GM12864 (cell line): Measurements from ENCODE around the gene ACTL8.

Source experiments
- DNase-seq: peaks from one replicate; pipeline ENCODE4 v3.0.0-alpha.2; 2011; ENCODE audit warnings: low read depth
- H3K4me3 ChIP-seq: 2 replicates; pipeline ENCODE4 v1.5.1; 2011; ENCODE audit warnings: mild to moderate bottlenecking, low read depth, low read length, control low read depth
- CTCF ChIP-seq: IDR thresholded peaks from 2 replicates; pipeline ENCODE4 v1.5.1; 2011; ENCODE audit warnings: low read depth, mild to moderate bottlenecking, moderate library complexity, low read length, control low read depth, inconsistent platforms; ENCODE audit errors: missing control alignments

Gene ACTL8

GRCh38 chr1:17833661-17834501 is 78.7 kb downstream of the ACTL8 start:
- no peak overlapping the region for H3K4me3 ChIP-seq
- TF ChIP-seq CTCF, result no peak
- DNase-seq, result no peak

GRCh38 chr1:17834561-17835100 is 79.5 kb downstream of the ACTL8 start:
- no peak for TF ChIP-seq CTCF
- H3K4me3 ChIP-seq, result no peak overlapping the region
- no peak for DNase-seq

GRCh38 chr1:17837233-17838030 is 82.3 kb downstream of the ACTL8 start:
- no peak for TF ChIP-seq CTCF
- H3K4me3 ChIP-seq, result no peak overlapping the region
- no peak for DNase-seq

- no peak for DNase-seq
- TF ChIP-seq CTCF, result no peak
- H3K4me3 ChIP-seq, result no peak overlapping the region
Measured at GRCh38 chr1:17839641-17840196, 84.6 kb downstream of the ACTL8 start.

- no peak for DNase-seq
- no peak for TF ChIP-seq CTCF
- no peak overlapping the region for H3K4me3 ChIP-seq
Measured at GRCh38 chr1:17841944-17842343, 86.8 kb downstream of the ACTL8 start.

- DNase-seq, result no peak
- H3K4me3 ChIP-seq, result no peak overlapping the region
- no peak for TF ChIP-seq CTCF
Measured at GRCh38 chr1:17842686-17843085, 87.6 kb downstream of the ACTL8 start.
